Neural progenitor cell (in vitro differentiated cells): ENCODE measurements around the gene LILRA6. TPM values are rescaled to one million over a fixed set of nuclear protein-coding genes. Genes with fewer than 3 reads are reported as not detected.
"Not testable (repeated sequence)": the region's sequence is repeated elsewhere in the genome, so short reads cannot be mapped to it uniquely, and the experiment has no call there.

Experiments
- DNase-seq: peaks from one replicate; pipeline ENCODE4 v3.0.0-alpha.2; 2016; ENCODE audit warnings: low spot score
- H2AFZ ChIP-seq: fragments of 200-600 bp; sonication (generic); replicated peaks from 2 replicates; pipeline ENCODE4 v1.6.1; 2016; ENCODE audit warnings: antibody characterized with exemption
- H3F3A ChIP-seq: fragments of 200-600 bp; sonication (generic); 2 replicates; pipeline ENCODE4 v1.6.1; 2016; ENCODE audit warnings: antibody characterized with exemption, low read depth
- H3K27ac ChIP-seq: fragments of 200-600 bp; sonication (generic); 2 replicates; pipeline ENCODE4 v1.5.1; 2016; ENCODE audit warnings: mild to moderate bottlenecking
- H3K27me3 ChIP-seq: fragments of 200-600 bp; sonication (generic); 2 replicates; pipeline ENCODE4 v1.6.1; 2016; ENCODE audit warnings: mild to moderate bottlenecking, moderate library complexity
- H3K36me3 ChIP-seq: fragments of 200-600 bp; sonication (generic); 2 replicates; pipeline ENCODE4 v1.5.1; 2016
- H3K4me1 ChIP-seq: fragments of 200-600 bp; sonication (generic); 2 replicates; pipeline ENCODE4 v1.6.1; 2016; ENCODE audit warnings: mixed run types
- H3K4me2 ChIP-seq: fragments of 200-600 bp; sonication (generic); 2 replicates; pipeline ENCODE4 v1.6.1; 2016
- H3K4me3 ChIP-seq: fragments of 200-600 bp; sonication (generic); 2 replicates; pipeline ENCODE4 v1.5.1; 2016
- H3K79me2 ChIP-seq: fragments of 200-600 bp; sonication (generic); 2 replicates; pipeline ENCODE4 v1.6.1; 2016; ENCODE audit warnings: low read depth
- H3K9ac ChIP-seq: fragments of 200-600 bp; sonication (generic); 2 replicates; pipeline ENCODE4 v1.6.1; 2016
- H3K9me3 ChIP-seq: fragments of 200-600 bp; sonication (generic); 2 replicates; pipeline ENCODE4 v1.5.1; 2016; ENCODE audit warnings: low read depth
- H4K20me1 ChIP-seq: fragments of 200-600 bp; sonication (generic); 2 replicates; pipeline ENCODE4 v1.6.1; 2016; ENCODE audit warnings: low read depth
- H3K27ac Mint-ChIP-seq: 3 replicates; pipeline ENCODE4 v1.8.0; 2021; ENCODE audit warnings: mixed read lengths
- H3K27me3 Mint-ChIP-seq: 2 replicates; pipeline ENCODE4 v1.8.0; 2022; ENCODE audit warnings: low read depth, mild to moderate bottlenecking, inconsistent platforms, moderate library complexity, mixed read lengths; ENCODE audit not compliant: insufficient read depth
- H3K36me3 Mint-ChIP-seq: 3 replicates; pipeline ENCODE4 v1.8.0; 2021; ENCODE audit warnings: mixed read lengths
- H3K4me1 Mint-ChIP-seq: 3 replicates; pipeline ENCODE4 v1.8.0; 2021; ENCODE audit warnings: mixed read lengths
- H3K4me3 Mint-ChIP-seq: 3 replicates; pipeline ENCODE4 v1.8.0; 2021; ENCODE audit warnings: mild to moderate bottlenecking, moderate library complexity, mixed read lengths
- H3K9me3 Mint-ChIP-seq: 3 replicates; pipeline ENCODE4 v1.8.0; 2020; ENCODE audit warnings: mixed read lengths
- EZH2 ChIP-seq: fragments of 200-600 bp; sonication (generic); IDR thresholded peaks from 2 replicates; pipeline ENCODE4 v1.6.1; 2017; ENCODE audit warnings: antibody characterized with exemption, mild to moderate bottlenecking, moderate library complexity
- EZH2phosphoT487 ChIP-seq: fragments of 200-600 bp; sonication (generic); IDR thresholded peaks from 2 replicates; pipeline ENCODE4 v1.6.1; 2017; ENCODE audit warnings: antibody characterized with exemption
- total RNA-seq: library from RNA; depleted of rRNA; stranded (reverse); fragments of >200 nt; gene quantifications from 2 replicates; pipeline ENCODE4 v1.2.3, GENCODE V29; 2015; ENCODE audit warnings: low replicate concordance
- TF ChIP-seq, protein P1 (sequence below): fragments of 200-600 bp; sonication (generic); IDR thresholded peaks from 2 replicates; pipeline ENCODE4 v1.5.1; 2017; ENCODE audit warnings: antibody characterized with exemption, mild to moderate bottlenecking

The LILRA6 gene
- total RNA-seq, 1 donor from 2014 or later, result not detected

GRCh38 chr19:54208784-54209057 lies 33.9 kb downstream of the LILRA6 start:
- Mint-ChIP-seq H3K4me1 (peaks cover 18% of the 10 kb centered on the region), H3K36me3 (peaks cover 26% of the 10 kb centered on the region), H3K27ac (no peak overlapping the region), H3K9me3 (no peaks in the 10 kb centered on the region), H3K27me3 (peaks cover 4% of the 10 kb centered on the region), H3K4me3 (no peak overlapping the region)
- Histone ChIP-seq H4K20me1 (peaks cover 67% of the 10 kb centered on the region), H3K79me2 (peaks cover 33% of the 10 kb centered on the region), H3K27ac (peak overlapping the region; percentile 53), H3K27me3 (no peaks in the 10 kb centered on the region), H2AFZ (no peak overlapping the region), H3K36me3 (no peaks in the 10 kb centered on the region), H3F3A (peaks cover 35% of the 10 kb centered on the region), H3K9me3 (no peaks in the 10 kb centered on the region), H3K9ac (no peak overlapping the region), H3K4me2 (no peak overlapping the region), H3K4me1 (peaks cover 11% of the 10 kb centered on the region), H3K4me3 (no peak overlapping the region)
- no peak for DNase-seq
- no peak for TF ChIP-seq EZH2phosphoT487
- TF ChIP-seq, protein P1, sequence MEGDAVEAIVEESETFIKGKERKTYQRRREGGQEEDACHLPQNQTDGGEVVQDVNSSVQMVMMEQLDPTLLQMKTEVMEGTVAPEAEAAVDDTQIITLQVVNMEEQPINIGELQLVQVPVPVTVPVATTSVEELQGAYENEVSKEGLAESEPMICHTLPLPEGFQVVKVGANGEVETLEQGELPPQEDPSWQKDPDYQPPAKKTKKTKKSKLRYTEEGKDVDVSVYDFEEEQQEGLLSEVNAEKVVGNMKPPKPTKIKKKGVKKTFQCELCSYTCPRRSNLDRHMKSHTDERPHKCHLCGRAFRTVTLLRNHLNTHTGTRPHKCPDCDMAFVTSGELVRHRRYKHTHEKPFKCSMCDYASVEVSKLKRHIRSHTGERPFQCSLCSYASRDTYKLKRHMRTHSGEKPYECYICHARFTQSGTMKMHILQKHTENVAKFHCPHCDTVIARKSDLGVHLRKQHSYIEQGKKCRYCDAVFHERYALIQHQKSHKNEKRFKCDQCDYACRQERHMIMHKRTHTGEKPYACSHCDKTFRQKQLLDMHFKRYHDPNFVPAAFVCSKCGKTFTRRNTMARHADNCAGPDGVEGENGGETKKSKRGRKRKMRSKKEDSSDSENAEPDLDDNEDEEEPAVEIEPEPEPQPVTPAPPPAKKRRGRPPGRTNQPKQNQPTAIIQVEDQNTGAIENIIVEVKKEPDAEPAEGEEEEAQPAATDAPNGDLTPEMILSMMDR, result no peak
- no peak for TF ChIP-seq EZH2

GRCh38 chr19:54207983-54208783 lies 34.4 kb downstream of the LILRA6 start:
- peaks cover 38% of the 10 kb centered on the region for H3K79me2 ChIP-seq
- peaks cover 4% of the 10 kb centered on the region for H3K27me3 Mint-ChIP-seq
- H3K9ac ChIP-seq, result no peak overlapping the region
- TF ChIP-seq, protein P1, result no peak
- TF ChIP-seq EZH2phosphoT487, result no peak
- TF ChIP-seq EZH2, result no peak
- H3K27me3 ChIP-seq, result no peaks in the 10 kb centered on the region
- H3K36me3 ChIP-seq, result no peaks in the 10 kb centered on the region
- H3K4me2 ChIP-seq, result no peak overlapping the region
- no peak overlapping the region for H3K4me3 ChIP-seq
- H3K4me3 Mint-ChIP-seq, result peak overlapping the region; percentile 73
- H3F3A ChIP-seq, result peaks cover 41% of the 10 kb centered on the region
- H3K36me3 Mint-ChIP-seq, result peaks cover 25% of the 10 kb centered on the region
- H4K20me1 ChIP-seq, result peaks cover 72% of the 10 kb centered on the region
- H3K4me1 Mint-ChIP-seq, result peaks cover 20% of the 10 kb centered on the region
- no peak overlapping the region for H3K27ac Mint-ChIP-seq
- H2AFZ ChIP-seq, result no peak overlapping the region
- H3K4me1 ChIP-seq, result peaks cover 17% of the 10 kb centered on the region
- DNase-seq, result no peak
- no peaks in the 10 kb centered on the region for H3K9me3 ChIP-seq
- H3K27ac ChIP-seq, result peak overlapping the region; percentile 53
- no peaks in the 10 kb centered on the region for H3K9me3 Mint-ChIP-seq

- Mint-ChIP-seq H3K4me1 (peaks cover 24% of the 10 kb centered on the region), H3K9me3 (no peaks in the 10 kb centered on the region), H3K27ac (no peak overlapping the region), H3K27me3 (peaks cover 4% of the 10 kb centered on the region), H3K36me3 (peaks cover 30% of the 10 kb centered on the region), H3K4me3 (peak overlapping the region; percentile 73)
- no peak overlapping the region for H3K9ac ChIP-seq
- no peak overlapping the region for H3K27ac ChIP-seq
- peaks cover 46% of the 10 kb centered on the region for H3F3A ChIP-seq
- H3K4me1 ChIP-seq, result peaks cover 21% of the 10 kb centered on the region
- H3K79me2 ChIP-seq, result peaks cover 44% of the 10 kb centered on the region
- no peak overlapping the region for H3K4me3 ChIP-seq
- no peak overlapping the region for H2AFZ ChIP-seq
- no peak for DNase-seq
- H3K4me2 ChIP-seq, result no peak overlapping the region
- TF ChIP-seq, protein P1, result no peak
- TF ChIP-seq EZH2 (no peak), EZH2phosphoT487 (no peak)
- peaks cover 78% of the 10 kb centered on the region for H4K20me1 ChIP-seq
- H3K27me3 ChIP-seq, result no peaks in the 10 kb centered on the region
- H3K9me3 ChIP-seq, result no peaks in the 10 kb centered on the region
- H3K36me3 ChIP-seq, result peaks cover 4% of the 10 kb centered on the region
These were observed 35.0 kb downstream of the LILRA6 start for GRCh38 chr19:54207676-54207982.

DNA sequence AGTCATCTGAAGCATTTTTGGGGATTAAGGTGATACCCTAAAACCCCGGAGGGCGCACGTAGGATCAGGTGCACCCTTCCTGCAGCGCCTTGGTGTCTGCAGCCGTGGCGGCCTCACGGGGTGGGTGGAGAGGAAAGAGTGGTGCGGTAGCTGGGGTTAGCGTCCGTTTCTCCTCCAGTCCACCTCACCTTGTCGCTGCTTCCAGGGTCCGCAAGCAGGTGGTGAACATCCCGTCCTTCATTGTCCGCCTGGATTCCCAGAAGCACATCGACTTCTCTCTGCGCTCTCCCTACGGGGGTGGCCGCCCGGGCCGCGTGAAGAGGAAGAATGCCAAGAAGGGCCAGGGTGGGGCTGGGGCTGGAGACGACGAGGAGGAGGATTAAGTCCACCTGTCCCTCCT lies 35.4 kb downstream of the LILRA6 start:
- H3K27me3 ChIP-seq, H2AFZ ChIP-seq, H3K27ac Mint-ChIP-seq, H3K27me3 Mint-ChIP-seq, H3K9me3 ChIP-seq, H3K36me3 ChIP-seq, H3K9ac ChIP-seq, H3K4me3 Mint-ChIP-seq, H3K27ac ChIP-seq, H3K9me3 Mint-ChIP-seq, H3K4me2 ChIP-seq, DNase-seq, H3K4me3 ChIP-seq: not testable (repeated sequence)
- peaks cover 51% of the 10 kb centered on the region for H3F3A ChIP-seq
- H3K4me1 ChIP-seq, result peaks cover 25% of the 10 kb centered on the region
- Mint-ChIP-seq H3K4me1 (peaks cover 29% of the 10 kb centered on the region), H3K36me3 (peaks cover 35% of the 10 kb centered on the region)
- H4K20me1 ChIP-seq, result peaks cover 82% of the 10 kb centered on the region
- peaks cover 48% of the 10 kb centered on the region for H3K79me2 ChIP-seq
